ENCODE measurements around the gene ANKRD40CL.
"Not testable (repeated sequence)": the region's sequence is repeated elsewhere in the genome, so short reads cannot be mapped to it uniquely, and the experiment has no call there.

ANKRD40CL gene, protein sequence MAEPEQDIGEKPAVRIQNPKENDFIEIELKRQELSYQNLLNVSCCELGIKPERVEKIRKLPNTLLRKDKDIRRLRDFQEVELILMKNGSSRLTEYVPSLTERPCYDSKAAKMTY

DNA sequence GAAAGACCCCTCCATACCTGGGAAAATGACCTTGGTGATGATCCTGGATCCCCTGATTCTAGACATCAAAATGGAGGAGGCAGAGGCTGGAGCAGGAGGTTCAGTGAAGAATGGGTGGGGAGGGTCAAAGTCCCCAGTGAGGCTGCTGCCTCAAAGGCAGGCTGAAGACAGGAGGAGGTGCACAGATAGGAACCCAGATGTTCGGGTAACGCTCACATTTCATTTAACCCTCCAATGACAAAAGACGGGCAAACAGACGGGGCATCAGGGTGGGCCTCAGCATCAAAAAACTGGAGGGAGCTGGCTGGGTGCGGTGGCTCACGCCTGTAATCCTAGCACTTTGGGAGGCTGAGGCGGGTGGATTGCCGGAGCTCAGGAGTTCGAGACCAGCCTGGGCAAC lies at the start of gene ANKRD40CL:
Gene ANKRD40CL, minus strand, starts transcription at position 73 of the 400 bp plus-strand sequence. CDS start 605 bp downstream, outside the sequence.
- DNase-seq, result no peak

DNA sequence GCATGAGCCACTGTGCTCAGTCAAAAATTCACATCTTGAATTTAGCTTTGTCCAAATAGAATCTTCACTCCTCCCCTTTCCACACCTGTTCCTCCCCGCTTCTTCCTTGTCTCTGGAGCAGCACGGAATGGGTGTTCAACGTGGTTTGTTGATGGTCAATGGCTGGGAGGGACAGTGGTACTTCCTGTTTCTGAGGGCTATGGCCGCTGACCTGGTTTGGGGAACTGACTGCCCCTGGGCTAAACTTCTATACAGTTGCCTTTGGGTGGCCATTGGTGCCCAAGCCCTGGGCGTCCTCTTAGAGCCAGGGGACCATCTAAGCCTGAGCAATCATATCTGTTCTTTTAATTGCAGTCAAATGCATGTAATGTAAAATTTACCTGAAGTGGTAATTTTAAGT lies 49.0 kb upstream of the ANKRD40CL start:
- DNase-seq, result no peak

DNA sequence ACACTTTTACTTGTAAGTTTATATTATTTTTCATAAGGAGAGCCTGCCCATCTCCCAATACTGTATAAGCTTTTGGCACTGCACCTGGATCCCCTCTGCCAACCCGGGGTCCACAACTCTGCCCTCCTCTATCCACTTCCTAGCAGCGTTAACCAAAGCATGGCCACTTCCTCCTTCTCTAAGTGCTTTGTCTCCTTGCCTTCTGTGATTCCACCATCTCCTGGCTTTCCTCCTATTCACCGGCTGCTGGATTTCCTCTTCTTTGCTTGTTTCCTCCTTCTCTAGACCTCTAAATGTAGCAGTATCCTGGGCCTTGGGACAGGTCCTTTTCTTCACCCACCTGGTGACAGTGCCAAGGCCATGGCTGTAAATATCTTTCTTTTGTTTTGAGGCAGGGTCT lies 48.1 kb upstream of the ANKRD40CL start:
- DNase-seq, result no peak

DNA sequence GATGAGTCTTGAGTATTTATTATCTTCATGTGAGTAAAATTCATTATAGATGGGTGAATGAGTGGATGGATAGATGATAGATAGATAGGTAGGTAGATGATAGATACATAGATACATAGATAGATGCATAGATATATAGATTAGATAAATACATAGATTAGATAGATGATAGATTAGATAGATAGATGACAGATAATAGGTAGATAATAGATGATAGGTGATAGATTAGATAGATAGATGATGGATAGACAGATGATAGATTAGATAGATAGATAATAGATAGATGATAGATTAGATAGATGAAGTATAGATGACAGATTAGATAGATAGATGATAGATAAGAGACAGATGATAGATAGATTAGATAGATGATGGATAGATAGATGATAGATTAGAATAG lies 46.3 kb upstream of the ANKRD40CL start:
- no peak for DNase-seq

DNA sequence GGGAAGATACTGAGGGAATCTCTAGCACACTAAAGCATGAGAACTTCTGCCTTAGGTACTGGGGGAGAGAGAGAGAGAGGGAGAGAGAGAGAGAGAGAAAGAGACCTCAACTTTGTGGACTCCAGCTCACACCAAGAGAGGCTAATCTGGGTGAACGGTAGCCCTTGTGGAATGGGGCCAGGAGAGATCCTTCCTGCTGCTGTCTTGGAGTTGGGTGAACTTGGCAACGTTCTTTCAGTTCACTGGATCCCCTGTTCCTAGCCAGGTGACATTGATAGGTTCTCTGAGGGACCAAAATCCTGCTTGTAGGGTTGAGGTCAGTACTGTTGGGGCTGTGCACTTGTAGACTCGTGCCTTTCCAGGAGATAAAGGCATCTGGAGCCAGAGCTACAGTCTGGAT lies 41.6 kb upstream of the ANKRD40CL start:
- no peak for DNase-seq

DNA sequence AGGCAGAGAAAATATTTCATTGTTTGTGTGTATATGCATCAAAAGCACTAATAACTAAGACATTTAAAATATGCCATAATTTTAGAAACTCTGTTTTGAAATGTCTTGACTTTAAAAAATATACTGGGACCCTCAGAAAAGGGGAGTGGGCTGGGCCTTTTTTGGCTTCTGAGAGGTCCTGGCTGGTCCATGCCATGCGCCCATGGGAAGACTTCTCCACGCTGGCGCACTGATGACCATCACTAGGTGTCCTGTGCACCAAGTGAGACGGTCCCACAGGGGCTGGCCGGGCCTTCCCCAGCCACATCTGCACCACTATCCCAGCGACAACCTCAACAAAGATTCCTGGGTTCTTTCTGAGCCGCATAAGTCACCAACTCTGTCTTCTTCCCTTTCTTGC lies 41.1 kb upstream of the ANKRD40CL start:
- DNase-seq, result no peak

DNA sequence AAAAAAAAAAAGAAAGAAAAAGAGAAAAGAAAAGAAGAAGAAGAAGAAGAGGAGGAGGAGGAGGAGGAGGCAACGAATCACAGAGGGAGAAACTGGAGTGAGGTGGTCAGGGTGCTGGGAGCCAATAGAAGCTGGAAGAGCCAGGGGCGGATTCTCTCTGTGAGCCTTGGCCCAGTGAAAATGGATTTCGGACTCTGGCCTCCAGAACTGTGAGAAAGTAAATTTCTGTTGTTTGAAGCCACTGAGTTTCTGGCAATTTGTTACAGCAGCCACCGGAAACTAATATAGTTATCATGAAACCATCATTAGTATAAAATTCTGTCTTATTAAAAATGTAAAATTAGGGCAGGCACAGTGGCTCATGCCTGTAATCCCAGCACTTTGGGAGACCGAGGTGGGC lies 40.4 kb upstream of the ANKRD40CL start:
- no peak for DNase-seq

DNA sequence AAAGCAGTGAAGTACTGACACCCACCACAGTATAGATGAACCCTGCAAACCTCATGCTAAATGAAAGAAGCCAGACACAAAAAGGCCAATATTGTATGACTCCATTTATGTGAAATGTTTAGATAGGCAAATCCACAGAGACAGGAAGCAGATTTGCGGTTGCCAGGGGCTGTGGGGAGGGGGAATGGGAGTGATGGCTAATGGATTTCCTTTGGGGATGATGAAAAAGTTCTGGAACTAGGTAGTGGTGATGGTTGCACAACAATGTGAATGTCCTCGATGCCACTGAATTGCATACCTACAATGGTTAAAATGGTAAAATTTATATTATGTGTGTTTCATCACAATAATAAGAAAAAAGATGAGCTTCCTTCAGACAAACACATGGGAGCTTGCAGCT lies 39.7 kb upstream of the ANKRD40CL start:
- peak; percentile 25 for DNase-seq

DNA sequence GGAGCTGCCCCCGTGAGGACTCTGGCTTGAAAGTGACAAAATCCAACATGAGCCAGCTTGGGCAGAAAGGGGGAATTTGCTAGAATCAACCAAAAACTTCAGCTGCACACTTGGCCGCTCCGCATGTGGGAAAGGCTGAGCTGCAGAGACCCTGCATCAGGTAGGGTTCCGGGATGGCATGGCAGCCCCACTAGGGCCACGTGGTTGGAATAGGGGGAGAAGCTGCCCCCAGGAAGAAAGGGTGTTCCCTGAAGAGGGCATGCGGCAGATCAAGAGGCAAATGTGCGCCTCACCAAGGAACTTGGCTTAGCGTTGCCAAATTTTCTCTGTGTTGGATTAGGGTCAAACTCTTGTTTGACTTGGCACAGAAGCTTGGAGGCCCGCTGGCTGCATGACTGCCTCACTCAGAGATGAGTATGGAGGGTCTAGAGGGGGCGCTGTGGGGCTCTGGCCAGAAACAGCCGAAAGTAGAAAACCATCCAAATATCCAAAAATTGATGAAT lies 38.9 kb upstream of the ANKRD40CL start:
- DNase-seq, result no peak

DNA sequence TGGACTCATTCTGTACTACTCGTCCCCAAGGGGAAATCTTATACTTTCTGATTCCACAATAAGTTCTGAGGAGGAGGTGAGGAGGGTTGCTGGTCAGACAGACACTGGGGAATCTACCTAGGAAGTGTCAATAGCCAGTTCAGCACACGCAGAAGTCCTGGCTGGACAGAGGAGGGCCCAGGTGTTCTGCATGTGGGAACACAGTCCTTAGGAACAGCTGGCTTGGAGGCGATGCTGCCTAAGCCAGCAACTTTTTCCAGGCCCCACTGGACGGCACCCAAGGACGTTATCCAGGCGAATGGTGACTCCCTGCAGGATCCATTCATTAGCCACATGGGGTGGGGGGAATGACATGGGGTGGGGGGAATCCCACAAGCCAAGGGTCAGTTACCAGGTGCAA lies 38.2 kb upstream of the ANKRD40CL start:
- DNase-seq, result no peak

DNA sequence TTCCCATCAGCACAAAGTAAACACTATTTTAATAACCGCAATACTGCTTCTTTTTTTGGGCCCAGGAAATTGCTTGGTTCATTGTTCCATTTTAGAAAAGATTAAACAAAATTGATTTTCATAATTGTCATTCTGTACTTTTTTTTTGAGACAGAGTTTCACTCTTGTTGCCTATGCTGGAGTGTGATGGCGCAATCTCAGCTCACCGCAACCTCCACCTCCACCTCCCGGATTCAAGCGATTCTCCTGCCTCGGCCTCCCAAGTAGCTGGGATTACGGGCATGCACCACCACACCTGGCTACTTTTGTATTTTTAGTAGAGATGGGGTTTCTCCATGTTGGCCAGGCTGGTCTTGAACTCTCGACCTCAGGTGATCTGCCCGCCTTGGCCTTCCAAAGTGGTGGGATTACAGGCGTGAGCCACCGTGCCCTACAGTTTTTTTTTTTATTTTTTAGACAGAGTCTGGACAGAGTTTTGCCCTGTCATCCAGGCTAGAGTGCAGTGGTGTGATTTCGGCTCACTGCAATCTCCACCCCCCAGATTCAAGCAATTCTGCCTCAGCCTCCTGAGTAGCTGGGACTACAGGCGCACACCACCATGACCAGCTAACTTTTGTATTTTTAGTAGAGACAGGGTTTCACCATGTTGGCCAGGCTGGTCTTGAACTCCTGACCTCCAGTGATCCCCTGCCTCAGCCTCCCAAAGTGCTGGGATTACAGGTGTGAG lies 37.6 kb upstream of the ANKRD40CL start:
- not testable (repeated sequence) for DNase-seq

DNA sequence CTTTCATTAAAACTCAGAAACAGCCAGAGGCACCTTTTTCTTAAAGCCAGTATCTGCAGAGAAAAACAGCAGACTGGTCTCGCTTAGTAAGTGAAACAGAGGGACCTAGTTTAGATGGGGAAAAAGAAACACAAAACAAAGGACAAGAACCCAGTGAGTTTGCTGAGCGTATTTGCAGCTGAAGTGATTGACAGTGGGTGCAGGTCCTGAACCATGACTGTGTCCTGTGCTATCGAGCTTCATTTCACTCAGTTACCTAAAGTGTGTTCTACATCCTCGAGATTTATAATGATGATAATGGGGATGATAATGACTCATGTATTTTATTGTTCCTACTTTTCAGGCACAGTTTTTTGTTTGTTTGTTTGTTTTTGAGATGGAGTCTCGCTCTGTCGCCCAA lies 36.4 kb upstream of the ANKRD40CL start:
- no peak for DNase-seq

DNA sequence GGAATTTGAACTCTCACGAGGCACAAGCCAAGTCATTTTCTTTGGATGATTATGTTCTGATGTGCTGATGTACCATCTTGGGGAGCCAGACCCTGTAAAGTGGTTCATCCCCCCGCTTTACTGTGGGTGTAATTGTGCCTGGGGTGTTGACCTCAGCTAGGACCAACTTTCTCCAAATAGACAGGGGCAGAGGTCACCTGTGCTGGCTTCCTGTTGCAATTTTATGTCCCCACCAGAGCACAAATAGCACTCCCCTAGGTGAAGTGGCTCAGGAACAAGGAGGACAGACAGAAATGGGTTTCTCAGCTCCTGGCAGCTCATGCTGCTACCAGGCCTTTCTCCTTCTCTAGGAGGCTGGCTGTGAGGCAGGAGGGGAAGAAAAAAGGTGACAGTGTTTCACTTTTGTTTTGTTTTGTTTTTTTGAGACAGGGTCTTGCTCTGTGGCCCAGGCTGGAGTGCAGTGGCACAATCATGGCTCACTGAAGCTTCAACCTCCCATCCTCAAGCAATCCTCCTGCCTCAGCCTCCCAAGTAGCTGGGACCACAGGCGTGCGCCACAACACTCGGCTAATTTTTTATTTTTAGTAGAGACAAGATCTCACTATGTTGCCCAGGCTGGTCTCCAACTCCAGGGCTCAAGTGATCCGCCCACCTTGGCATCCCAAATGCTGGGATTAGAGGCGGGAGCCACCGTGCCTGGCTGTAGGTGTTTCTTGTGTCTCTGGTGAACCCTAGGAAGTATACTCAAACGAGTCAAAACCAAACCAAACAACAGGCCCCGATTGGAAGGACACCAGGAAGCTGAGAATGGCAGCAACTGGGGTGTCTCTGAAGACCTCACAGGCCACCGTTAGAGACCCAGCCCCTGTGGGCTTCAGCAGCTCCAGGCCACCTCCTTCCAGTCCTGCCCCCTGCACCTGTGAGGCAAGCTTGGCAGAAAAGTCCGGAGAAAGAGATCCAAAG lies 35.6 kb upstream of the ANKRD40CL start:
- DNase-seq, result no peak

DNA sequence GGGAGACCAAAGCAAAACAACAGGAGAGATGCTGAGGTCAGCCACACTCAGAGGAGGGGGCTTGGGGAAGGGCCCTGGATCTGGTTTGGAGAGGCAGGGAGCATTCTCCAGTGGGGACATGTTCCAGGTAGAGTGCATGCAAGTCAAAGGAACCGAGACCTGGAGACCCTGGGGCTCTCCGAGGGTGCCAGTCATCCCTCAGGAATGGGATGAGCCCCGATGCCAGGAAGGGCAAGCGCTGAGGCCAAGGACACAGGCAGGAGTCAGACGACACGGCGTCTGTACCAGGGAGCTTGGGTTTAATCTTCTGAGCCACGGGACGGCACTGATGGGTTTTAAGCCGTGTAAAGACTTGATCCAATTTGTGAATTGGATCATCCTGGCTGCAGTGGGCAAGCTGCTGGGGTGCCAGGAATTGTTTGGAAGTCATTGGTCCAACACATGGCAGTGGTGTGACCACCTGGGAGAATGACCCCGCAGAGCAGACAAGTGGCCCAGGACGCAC lies 32.9 kb upstream of the ANKRD40CL start:
- DNase-seq, result no peak

DNA sequence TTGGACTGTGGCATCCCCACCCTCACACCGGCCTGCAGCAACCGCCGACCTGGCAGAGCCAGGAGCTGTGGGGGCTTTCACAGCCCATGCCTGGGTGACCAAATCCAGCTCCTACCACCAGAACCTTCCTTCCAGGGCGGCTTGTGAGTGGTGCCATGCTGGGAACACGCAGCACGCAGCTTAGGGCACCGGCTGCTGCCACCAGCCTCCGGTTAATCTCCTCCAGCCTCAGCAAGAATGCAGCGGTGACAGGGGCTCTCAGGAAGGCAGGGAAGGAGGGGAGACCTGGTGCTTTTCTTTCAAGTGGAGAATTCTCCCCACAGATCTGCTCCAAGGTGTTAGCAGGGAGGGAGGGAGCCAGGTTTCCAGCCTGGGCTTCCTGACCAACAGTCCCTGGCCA lies 32.3 kb upstream of the ANKRD40CL start:
- no peak for DNase-seq

DNA sequence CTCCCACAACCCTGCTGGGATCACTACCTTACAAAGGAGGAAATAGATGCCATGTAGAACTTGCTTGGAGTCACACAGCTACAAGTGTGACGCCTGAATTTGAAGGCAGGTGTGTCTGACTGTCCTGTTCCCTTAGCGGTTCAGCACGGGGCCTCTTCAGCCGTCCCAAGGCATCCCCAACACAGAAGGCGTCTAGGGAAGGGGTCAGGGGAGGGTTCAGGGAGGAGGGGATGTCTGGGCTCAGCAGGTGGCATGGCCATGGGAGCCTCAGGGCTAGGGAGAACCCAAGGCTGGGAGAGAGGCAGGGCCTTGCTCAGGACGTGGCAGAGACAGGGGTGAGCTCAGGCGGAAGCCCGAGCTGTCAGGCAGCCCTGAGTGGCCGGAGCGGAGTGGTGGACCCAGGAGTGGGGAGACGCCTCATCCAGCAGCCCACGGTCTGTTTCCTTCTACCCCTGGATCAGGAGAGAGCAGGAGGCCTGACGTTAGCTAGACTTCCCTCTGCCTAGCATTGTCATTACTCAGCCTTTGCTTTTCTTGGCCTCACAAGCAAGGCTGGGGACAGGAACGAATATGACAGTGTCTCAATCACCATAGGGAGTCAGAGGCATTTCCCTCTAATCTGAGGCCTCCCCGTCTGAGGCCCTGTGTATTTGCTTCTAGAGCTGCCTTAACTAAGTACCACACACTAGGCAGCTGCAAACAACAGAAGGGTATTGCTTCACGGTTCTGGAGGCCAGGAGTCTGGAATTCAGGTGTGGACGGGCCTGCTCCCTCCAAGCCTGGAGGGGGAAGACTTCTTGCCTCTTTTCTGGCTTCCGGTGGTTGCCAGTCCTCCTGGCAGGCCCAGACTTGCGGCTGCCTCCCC lies 31.3 kb upstream of the ANKRD40CL start:
- DNase-seq, result no peak

DNA sequence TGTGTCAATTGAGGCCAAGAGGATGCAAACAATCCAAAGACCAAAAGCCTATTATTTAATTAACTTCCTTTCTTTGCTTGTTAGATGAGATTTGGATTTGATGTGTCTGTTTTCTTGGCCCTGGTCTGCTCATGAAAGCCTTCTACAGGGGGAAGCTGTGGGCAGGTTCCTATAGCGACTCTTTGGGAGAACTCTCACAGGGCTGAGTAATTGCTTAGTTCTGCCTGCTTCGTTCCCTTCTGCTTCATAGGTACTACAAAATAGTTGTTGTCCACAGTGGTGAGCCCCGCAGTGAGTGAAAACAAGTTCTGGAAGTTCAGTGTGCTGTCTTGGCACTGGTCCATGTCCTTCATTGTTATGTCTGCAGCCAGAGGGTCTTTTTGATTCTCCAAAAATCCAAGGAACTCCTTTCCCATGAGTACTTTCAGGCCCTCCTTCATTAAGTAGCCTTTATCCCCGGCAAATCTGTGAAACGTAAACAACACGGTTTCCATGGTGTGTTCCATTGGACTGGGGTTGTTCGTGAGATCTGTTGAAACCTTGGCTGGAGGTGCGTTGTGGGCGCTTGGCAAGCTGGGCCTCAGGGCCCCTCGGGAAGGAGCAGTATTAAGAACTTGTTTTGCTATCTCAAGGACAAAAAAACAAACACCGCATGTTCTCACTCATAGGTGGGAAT lies 30.0 kb upstream of the ANKRD40CL start:
- no peak for DNase-seq

DNA sequence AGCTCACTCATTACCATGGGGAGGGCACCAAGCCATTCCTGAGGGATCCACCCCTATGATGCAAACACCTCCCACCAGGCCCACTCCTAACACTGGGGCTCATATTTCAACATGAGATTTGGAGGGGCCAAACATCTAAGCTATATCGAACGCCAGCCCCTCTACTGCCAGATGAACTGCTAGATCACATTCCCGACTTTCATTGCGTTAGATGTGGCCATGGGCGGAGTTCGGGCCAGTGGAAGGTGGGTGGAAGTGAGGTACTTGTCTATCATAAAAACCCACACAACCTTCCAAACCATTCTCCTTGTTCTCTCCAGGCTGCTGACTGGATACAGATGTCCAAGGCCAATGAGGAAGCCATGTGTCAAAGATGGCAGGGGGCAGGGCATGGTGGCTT lies 27.0 kb upstream of the ANKRD40CL start:
- no peak for DNase-seq

DNA sequence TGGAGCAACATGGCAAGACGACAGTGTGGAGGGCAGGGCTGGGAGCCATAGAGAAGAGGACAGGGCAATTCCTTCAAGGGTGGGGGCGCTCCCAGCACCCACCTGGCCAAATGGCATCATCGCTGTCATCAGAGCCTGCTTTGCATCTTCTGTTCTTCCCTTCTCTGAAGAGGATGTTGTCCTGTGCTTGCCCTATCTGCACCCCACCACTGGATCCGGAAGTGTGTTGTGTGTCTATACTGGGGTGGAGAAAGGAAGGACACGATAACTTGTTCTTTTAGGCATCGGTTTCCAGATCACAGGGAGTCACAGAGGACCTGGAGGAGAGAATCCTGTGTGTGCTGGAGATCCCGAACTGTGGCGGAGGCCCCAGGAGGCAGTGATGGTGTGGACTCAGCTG lies 25.7 kb upstream of the ANKRD40CL start:
- DNase-seq, result no peak

DNA sequence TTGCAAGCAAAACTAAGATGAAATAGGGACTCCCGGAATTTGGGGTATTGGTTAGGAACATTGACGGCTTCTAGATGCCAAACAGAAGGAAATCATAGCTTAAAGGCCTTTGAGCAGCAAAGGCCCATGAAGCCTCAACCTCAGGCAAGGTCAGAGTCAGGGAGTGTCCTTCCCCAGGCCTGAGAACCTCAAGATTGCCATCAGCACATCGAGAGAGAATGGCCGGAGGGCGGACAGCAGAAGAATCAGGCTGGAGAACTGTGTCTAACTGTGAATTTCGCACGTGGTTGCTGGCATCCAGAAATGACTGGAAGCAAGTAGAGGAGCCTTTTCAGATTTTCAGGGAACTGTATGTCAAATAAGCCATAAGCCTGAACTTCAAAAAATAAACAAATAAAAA lies 24.8 kb upstream of the ANKRD40CL start:
- DNase-seq, result no peak

DNA sequence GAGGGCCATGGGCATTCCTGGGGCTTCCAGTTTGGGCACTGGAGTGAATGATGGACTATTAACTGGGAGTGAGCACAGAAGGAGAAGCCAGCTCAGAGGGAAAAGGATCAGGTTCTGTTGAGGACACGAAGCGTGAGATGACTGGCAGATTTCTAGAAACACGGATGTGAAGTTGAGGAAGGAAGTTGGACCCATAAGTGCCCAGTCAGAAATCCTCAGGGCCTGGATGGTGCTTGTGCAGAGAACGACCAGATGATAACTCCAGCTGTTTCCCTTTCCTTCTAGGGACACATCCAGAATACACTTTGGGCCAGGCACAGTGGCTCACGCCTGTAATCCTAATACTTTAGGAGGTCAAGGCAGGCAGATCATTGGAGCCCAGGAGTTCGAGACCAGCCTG lies 23.3 kb upstream of the ANKRD40CL start:
- DNase-seq, result no peak

DNA sequence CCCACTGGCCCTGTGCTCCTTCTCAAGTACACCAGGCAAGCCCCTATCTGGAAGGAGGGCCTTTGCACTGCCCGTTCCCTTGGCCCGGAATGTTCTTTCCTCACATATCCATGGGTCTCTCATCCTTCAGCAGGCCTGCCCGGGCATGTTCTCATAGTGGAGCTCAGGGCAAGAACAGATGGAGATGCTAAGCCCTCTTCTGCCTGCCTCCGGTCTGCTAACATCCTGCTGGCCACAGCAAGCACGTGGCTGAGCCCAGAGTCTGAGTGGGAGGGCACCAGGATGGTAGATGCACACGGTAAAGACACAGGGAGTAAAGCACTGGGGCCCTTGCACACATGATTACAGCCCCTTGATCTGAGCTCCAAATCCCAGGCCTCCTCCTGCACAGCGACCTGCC lies 19.8 kb upstream of the ANKRD40CL start:
- DNase-seq, result no peak

All from EL (cell line).